Astrocyte of the spinal cord (primary cell): Measurements from ENCODE around the gene SLC46A1.
"Not testable (repeated sequence)": the region's sequence is repeated elsewhere in the genome, so short reads cannot be mapped to it uniquely, and the experiment has no call there.

Experiments
- DNase-seq: peaks from one replicate; pipeline ENCODE4 v3.0.0; 2011; ENCODE audit warnings: low read depth, low spot score
- H3K4me3 ChIP-seq: 2 replicates; pipeline ENCODE4 v1.5.1; 2011; ENCODE audit warnings: low read depth, mild to moderate bottlenecking, low read length, moderate library complexity
- in situ Hi-C: cut with HindIII; loops from 2 replicates; pipeline ENCODE4 v1.10.0; 2017; ENCODE audit warnings: low sequenced_read_pairs
- TF ChIP-seq, protein P1 (sequence below): IDR thresholded peaks from 2 replicates; pipeline ENCODE4 v1.5.1; 2012; ENCODE audit warnings: low read depth, mild to moderate bottlenecking, low read length, inconsistent platforms

SLC46A1 gene

DNA sequence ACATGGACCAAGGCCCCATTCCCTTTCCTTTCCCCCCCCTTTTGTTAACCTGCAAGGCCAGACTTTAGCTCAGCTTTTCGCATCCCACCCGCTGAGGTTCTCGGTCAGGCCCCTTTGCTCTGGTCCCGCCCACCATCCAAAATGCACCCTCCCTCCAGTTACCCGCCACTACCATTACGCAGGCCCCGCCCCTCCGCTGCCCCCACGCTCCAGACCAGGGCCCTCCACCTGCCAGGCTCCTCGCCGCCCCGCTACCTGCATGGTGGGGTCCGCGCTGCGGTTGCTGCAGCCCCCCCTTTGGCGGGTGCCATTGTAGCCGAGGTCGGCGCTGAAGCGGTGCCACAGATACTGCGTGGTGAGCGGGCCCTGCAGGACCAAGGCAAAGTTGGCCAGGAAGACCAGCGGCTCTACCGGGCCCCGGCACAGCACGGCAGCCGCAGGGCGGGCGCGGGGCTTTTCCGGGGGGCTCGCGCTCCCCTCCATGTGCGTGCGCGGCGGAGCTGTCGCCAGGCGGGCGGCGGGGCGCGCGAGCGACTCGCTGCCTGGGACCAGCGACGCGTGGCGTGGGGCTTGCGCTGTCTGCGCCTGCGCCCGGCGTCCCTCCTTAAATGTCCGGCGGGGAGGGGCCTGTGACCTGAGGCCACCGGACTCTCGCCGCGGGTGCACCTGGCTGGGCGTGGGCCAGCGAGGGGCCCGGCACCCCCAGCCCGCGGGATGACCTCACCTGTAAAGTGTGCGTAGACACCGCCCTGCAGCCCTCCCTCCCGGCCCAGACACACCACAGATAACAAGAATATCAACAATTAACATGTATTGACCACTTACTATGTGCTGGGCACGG lies at the start of gene SLC46A1:
SLC46A1 (minus strand) TSS at position 581 of the 841 bp plus-strand sequence; CDS start at position 483, 98 bp downstream.
- DNase-seq = peak; percentile 5
- H3K4me3 ChIP-seq = peak within 1 kb of the TSS; percentile 52
- in situ Hi-C loops = no loop called here
- TF ChIP-seq, protein P1, sequence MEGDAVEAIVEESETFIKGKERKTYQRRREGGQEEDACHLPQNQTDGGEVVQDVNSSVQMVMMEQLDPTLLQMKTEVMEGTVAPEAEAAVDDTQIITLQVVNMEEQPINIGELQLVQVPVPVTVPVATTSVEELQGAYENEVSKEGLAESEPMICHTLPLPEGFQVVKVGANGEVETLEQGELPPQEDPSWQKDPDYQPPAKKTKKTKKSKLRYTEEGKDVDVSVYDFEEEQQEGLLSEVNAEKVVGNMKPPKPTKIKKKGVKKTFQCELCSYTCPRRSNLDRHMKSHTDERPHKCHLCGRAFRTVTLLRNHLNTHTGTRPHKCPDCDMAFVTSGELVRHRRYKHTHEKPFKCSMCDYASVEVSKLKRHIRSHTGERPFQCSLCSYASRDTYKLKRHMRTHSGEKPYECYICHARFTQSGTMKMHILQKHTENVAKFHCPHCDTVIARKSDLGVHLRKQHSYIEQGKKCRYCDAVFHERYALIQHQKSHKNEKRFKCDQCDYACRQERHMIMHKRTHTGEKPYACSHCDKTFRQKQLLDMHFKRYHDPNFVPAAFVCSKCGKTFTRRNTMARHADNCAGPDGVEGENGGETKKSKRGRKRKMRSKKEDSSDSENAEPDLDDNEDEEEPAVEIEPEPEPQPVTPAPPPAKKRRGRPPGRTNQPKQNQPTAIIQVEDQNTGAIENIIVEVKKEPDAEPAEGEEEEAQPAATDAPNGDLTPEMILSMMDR = no peak

DNA sequence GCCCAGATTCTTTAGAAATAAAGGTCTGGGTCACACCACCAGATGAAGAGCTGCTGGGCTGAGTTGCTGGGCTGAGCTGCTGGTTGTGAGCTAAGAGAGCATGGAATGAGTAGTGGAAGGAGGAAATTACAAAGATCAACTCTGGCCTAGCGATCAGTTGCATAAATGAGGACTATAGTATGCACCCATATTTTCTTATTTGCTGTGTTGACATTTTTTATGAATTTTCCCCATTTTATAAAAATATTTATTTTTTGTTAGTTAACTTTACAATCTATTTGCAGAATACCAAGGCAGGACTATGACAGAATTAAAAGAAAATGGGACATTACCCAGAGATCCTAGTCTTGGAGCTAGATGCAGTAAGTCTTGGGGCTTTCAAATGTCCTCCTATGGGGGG lies 43.8 kb upstream of the SLC46A1 start:
- no peak overlapping the region for H3K4me3 ChIP-seq
- DNase-seq = no peak
- TF ChIP-seq, protein P1 = no peak
- in situ Hi-C loops = no loop called here

DNA sequence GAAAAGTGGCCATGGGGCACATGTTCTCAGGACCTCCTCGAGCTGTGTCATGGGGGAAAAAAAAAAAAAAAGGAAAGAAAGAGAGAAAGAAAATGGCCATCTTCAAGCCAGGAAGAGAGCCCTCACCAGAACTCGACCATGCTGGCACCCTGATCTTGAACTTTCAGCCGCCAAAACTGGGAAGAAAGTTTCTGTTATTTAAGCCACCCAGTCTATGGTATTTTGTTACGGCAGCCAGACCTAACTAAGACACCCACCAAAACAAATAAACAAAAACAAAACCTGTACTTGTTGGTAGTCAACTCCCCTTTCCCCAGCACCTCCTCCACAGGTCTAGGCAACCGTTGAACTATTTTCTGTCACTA lies 41.4 kb upstream of the SLC46A1 start:
- no peak overlapping the region for H3K4me3 ChIP-seq
- no peak for DNase-seq
- TF ChIP-seq, protein P1 = no peak
- in situ Hi-C loops = no loop called here

DNA sequence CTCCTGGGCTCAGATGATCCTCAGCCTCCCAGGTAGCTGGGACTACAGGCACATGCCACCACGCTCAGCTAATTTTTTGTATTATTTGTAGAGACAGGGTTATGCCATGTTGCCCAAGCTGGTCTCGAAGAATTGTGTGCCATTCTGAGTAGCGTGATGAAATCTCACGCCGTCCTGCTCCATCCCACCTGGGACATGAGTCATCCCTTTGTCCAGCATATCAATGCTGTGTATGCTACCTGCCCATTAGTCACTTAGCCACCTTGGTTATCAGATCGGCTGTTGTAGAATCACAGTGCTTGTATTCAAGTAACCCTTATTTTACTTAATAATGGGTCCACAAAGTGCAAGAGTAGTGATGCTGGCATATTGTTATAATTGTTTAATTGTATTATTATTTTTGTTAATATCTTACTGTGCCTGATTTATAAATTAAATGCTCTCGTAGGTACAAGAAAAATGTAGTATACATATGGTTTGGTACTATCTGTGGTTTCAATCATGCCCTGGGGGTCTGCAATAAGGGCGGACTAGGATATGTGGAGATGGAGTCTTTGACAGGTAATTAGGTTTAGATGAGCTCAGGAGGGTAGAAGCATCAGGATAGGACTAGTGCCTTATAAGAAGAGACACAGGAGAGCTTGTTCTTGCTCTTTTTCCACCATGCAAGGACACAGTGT lies 40.8 kb upstream of the SLC46A1 start:
- DNase-seq = no peak
- in situ Hi-C loops = no loop called here
- H3K4me3 ChIP-seq = no peak overlapping the region
- TF ChIP-seq, protein P1 = no peak

DNA sequence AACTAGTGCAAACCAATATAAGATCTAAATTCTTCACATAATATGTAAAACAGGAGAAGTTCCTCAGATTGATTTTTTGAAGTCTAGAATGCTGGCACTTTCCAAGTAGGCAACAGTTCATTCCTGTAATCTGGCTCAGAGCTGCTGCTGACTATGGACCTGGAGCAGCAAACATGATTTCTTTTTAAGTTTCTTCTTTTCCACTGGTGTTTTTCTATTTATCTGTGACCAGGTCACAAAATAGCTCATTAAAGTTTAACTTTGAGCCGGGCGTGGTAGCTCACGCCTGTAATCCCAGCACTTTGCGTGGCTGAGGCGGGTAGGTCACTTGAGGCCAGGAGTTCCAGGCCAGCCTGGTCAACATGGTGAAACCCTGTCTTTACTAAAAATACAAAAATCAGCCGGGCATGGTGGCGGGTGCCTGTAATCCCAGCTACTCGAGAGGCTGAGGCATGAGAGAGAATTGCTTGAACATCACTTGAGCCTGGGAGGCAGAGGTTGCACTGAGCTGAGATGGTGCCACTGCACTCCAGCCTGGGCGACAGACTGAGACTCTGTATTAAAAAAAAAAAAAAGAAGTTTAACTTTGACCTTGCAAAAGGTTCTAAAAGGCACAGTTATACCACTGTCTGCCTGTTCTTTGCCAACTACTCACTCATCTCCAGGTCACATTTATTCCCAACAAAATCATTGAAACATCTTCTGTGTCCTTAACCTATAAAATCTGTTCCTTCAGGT lies 38.1 kb upstream of the SLC46A1 start:
- in situ Hi-C loops = no loop called here
- TF ChIP-seq, protein P1 = no peak
- no peak for DNase-seq
- H3K4me3 ChIP-seq = no peak overlapping the region

DNA sequence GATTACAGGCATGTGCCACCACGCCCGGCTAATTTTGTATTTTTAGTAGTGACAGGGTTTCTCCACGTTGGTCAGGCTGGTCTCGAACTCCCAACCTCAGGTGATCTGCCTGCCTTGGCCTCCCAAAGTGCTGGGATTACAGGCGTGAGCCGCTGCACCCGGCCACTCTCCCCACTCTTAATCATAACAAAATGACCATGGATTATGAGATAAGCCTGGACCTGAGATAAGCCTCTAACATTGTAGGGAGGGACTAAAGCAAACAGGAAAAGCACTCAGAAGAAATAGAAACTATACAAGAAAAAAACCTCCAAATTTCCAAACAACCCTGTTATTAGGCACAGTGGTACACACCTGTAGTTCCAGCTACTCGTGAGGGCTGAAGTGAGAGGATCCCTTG lies 28.3 kb upstream of the SLC46A1 start:
- in situ Hi-C loops, DNase-seq, H3K4me3 ChIP-seq: not testable (repeated sequence)
